Spleen (tissue), 7 donors: ENCODE results near the gene MFAP5.

Source experiments
- POLR2A ChIP-seq, 3 donors: fragments of 450-650 bp; IDR thresholded peaks; one replicate each; pipeline ENCODE4 v1.5.1; 2017; ENCODE audit warnings: antibody characterized with exemption in 3 of 3, mild to moderate bottlenecking in 1 of 3
- POLR2AphosphoS5 ChIP-seq, 3 donors: sonication (generic); formaldehyde crosslinking; IDR thresholded peaks; one replicate each; pipeline ENCODE4 v1.5.1; 2017; ENCODE audit warnings: antibody characterized with exemption in 3 of 3
- TF ChIP-seq, protein P1 (sequence below), 11 experiments: fragments of 200-600 bp in 7 of 11; fragments of 450-650 bp in 4 of 11; sonication (generic) in 4 of 11; IDR thresholded peaks in 8 of 11; conservative IDR thresholded peaks in 3 of 11; 1 replicate in 7 of 11; 2 replicates in 4 of 11; pipeline versions ENCODE4 v1.4.0 to v1.8.0; 2016 to 2021; ENCODE audit warnings: antibody characterized with exemption in 11 of 11, inconsistent platforms in 4 of 11, mild to moderate bottlenecking in 1 of 11
- donor health status: DM: no; HTN: no; CAD: no; lungs with moderate emphysema.
- donor health status: DM: no; HTN: no; CAD: no.
- donor health status: DM: no; HTN: no; CAD: no.

GRCh38 chr12:8642775-8643174 is 19.9 kb downstream of the MFAP5 start:
- TF ChIP-seq, protein P1, sequence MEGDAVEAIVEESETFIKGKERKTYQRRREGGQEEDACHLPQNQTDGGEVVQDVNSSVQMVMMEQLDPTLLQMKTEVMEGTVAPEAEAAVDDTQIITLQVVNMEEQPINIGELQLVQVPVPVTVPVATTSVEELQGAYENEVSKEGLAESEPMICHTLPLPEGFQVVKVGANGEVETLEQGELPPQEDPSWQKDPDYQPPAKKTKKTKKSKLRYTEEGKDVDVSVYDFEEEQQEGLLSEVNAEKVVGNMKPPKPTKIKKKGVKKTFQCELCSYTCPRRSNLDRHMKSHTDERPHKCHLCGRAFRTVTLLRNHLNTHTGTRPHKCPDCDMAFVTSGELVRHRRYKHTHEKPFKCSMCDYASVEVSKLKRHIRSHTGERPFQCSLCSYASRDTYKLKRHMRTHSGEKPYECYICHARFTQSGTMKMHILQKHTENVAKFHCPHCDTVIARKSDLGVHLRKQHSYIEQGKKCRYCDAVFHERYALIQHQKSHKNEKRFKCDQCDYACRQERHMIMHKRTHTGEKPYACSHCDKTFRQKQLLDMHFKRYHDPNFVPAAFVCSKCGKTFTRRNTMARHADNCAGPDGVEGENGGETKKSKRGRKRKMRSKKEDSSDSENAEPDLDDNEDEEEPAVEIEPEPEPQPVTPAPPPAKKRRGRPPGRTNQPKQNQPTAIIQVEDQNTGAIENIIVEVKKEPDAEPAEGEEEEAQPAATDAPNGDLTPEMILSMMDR (IDR thresholded peaks at IDR 0.05 in 8 of 11, conservative IDR thresholded peaks at IDR 0.05 in 3 of 11) = no peak
- TF ChIP-seq POLR2A (IDR thresholded peaks at IDR 0.05) (no peak), POLR2AphosphoS5 (IDR thresholded peaks at IDR 0.05) (no peak)
